Activated CD8-positive, alpha-beta T cell treated with anti-CD3 and anti-CD28 coated beads for 36 hours (primary cell): ENCODE measurements around the gene FBLN1. TPM values are rescaled to one million over a fixed set of nuclear protein-coding genes. Genes with fewer than 3 reads are reported as not detected.
A peak's percentile ranks its signal among the peaks of the same experiment; 100 is the strongest.
"Not testable (repeated sequence)": the region's sequence is repeated elsewhere in the genome, so short reads cannot be mapped to it uniquely, and the experiment has no call there.

ENCODE experiments used
- ATAC-seq: fragments of 200-7000 bp; cut with Tn5 transposase; one replicate; pipeline ENCODE4 v1.10.0; 2021; ENCODE audit warnings: mild to moderate bottlenecking, moderate library complexity
- CTCF ChIA-PET: fragments of 350-600 bp; sonication (Branson Sonifier 250); formaldehyde crosslinking; loops from one replicate; lab custom pipeline; 2021; ENCODE audit warnings: antibody characterized with exemption; lab: Charles Lee
- POLR2A ChIA-PET: fragments of 350-600 bp; sonication (Branson Sonifier 250); formaldehyde crosslinking; loops from one replicate; lab custom pipeline; 2021; ENCODE audit warnings: antibody characterized with exemption; lab: Charles Lee
- DNase-seq: peaks from one replicate; pipeline ENCODE4 v3.0.0-alpha.2; 2020
- H3K27ac Mint-ChIP-seq: one replicate; pipeline ENCODE4 v1.8.0; 2021; ENCODE audit warnings: mild to moderate bottlenecking, mixed read lengths
- H3K27me3 Mint-ChIP-seq: one replicate; pipeline ENCODE4 v1.8.0; 2021; ENCODE audit warnings: mixed read lengths
- H3K36me3 Mint-ChIP-seq: one replicate; pipeline ENCODE4 v1.8.0; 2021; ENCODE audit warnings: low read depth, mixed read lengths
- H3K4me1 Mint-ChIP-seq: one replicate; pipeline ENCODE4 v1.8.0; 2021; ENCODE audit warnings: low read depth, mixed read lengths
- H3K4me3 Mint-ChIP-seq: one replicate; pipeline ENCODE4 v1.8.0; 2021; ENCODE audit warnings: mild to moderate bottlenecking, moderate library complexity, mixed read lengths
- H3K9me3 Mint-ChIP-seq: one replicate; pipeline ENCODE4 v1.8.0; 2021; ENCODE audit warnings: mixed read lengths
- intact Hi-C: fragments of 100-400 bp; cut with micrococcal nuclease; formaldehyde crosslinking; loops from one replicate; pipeline ENCODE4 v1.10.0; 2022
- total RNA-seq, 2 experiments: library from RNA; stranded (reverse); gene quantifications; one replicate each; pipeline ENCODE4 v1.2.3, GENCODE V29; 2021
- TF ChIP-seq, protein P1 (sequence below): fragments of 200-600 bp; IDR thresholded peaks from one replicate; pipeline ENCODE4 v1.8.0; 2022; ENCODE audit warnings: antibody characterized with exemption, mild to moderate bottlenecking

Gene FBLN1
- total RNA-seq, 2 experiments from 2014 or later, result 0.56 TPM; not detected in 1

DNA sequence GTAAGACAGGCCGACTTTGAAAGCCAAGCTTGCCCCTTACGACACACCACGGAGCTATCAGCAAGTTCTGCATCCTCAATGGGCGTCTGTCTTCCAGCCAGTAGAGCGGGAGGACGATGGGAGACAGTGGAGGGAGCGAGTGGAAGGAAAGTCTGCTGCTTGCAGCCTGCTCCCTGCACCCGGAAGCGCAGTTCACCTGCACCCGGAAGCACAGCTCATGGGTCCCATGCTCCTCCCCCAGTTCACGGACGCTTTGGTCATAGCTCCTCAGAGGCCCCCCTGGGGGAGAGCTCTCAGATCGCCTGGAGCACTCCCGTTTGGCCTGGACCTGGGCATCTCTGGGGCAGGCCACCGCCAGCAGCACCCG is 51.3 kb downstream of the FBLN1 start:
- ATAC-seq (peak; percentile 10), DNase-seq (no peak)
- ChIA-PET POLR2A (no interaction called here), CTCF (interaction anchor here (0.7 to 1.7 kb wide), 14 partner anchors 14 to 452 kb away, joined by 3 to 8 read pairs (median 4); no protein-coding TSS in a partner anchor)
- H3K4me1 Mint-ChIP-seq, result no peaks in the 10 kb centered on the region
- H3K4me3 Mint-ChIP-seq, result no peak overlapping the region
- peaks cover 3% of the 10 kb centered on the region for H3K27me3 Mint-ChIP-seq
- no peaks in the 10 kb centered on the region for H3K9me3 Mint-ChIP-seq
- TF ChIP-seq, protein P1, sequence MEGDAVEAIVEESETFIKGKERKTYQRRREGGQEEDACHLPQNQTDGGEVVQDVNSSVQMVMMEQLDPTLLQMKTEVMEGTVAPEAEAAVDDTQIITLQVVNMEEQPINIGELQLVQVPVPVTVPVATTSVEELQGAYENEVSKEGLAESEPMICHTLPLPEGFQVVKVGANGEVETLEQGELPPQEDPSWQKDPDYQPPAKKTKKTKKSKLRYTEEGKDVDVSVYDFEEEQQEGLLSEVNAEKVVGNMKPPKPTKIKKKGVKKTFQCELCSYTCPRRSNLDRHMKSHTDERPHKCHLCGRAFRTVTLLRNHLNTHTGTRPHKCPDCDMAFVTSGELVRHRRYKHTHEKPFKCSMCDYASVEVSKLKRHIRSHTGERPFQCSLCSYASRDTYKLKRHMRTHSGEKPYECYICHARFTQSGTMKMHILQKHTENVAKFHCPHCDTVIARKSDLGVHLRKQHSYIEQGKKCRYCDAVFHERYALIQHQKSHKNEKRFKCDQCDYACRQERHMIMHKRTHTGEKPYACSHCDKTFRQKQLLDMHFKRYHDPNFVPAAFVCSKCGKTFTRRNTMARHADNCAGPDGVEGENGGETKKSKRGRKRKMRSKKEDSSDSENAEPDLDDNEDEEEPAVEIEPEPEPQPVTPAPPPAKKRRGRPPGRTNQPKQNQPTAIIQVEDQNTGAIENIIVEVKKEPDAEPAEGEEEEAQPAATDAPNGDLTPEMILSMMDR, result no peak
- no peak overlapping the region for H3K27ac Mint-ChIP-seq
- intact Hi-C loops, result loop anchor here (10.0 kb wide), 2 partner anchors 109 to 279 kb away; no protein-coding TSS in a partner anchor
- no peaks in the 10 kb centered on the region for H3K36me3 Mint-ChIP-seq

DNA sequence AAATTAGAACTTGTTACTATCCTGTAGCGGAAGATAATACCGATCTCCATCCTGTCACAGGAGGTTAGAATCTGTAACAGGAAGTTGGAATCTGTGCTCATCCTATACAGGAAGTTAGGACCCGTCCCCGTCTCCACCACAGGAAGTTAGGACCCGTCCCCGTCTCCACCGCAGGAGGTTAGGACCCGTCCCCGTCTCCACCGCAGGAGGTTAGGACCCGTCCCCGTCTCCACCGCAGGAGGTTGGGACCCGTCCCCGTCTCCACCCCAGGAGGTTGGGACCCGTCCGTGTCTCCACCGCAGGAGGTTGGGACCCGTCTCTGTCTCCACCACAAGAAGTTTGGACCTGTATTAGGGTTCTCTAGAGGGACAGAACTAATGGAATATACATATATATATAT is 52.2 kb downstream of the FBLN1 start:
- no peaks in the 10 kb centered on the region for H3K36me3 Mint-ChIP-seq
- DNase-seq (no peak), ATAC-seq (no peak)
- intact Hi-C loops, result loop anchor here (10.0 kb wide), 2 partner anchors 110 to 280 kb away; no protein-coding TSS in a partner anchor
- no peaks in the 10 kb centered on the region for H3K4me1 Mint-ChIP-seq
- TF ChIP-seq, protein P1, result no peak
- H3K4me3 Mint-ChIP-seq, result no peak overlapping the region
- peaks cover 3% of the 10 kb centered on the region for H3K27me3 Mint-ChIP-seq
- CTCF ChIA-PET, result interaction anchor here (1.0 to 1.7 kb wide), 4 partner anchors 15 to 114 kb away, joined by 3 to 8 read pairs (median 6); no protein-coding TSS in a partner anchor
- peaks cover 1% of the 10 kb centered on the region for H3K9me3 Mint-ChIP-seq
- POLR2A ChIA-PET, result no interaction called here
- no peak overlapping the region for H3K27ac Mint-ChIP-seq

DNA sequence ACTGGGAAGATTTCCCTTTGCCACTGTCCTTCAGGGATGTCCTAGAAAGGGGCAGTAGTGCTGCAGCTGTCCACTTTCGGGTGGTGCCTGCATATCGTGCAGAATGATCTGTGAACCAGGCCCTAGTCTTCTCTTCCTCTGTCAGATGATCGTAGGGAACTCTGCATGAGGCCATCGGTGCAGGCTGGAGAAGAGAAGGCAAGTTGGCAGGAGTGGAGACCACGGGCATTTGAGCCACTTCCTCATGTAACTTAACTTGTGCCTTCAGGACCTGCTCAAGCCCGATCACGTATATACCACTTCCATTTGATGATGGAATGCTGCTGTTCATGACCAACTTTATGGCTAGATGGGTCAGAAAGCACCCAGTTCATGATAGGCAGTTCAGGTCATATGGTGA is 55.2 kb downstream of the FBLN1 start:
- H3K36me3 Mint-ChIP-seq, CTCF ChIA-PET: not testable (repeated sequence)
- intact Hi-C loops, result loop anchor here (10.0 kb wide), 2 partner anchors 113 to 283 kb away; no protein-coding TSS in a partner anchor

DNA sequence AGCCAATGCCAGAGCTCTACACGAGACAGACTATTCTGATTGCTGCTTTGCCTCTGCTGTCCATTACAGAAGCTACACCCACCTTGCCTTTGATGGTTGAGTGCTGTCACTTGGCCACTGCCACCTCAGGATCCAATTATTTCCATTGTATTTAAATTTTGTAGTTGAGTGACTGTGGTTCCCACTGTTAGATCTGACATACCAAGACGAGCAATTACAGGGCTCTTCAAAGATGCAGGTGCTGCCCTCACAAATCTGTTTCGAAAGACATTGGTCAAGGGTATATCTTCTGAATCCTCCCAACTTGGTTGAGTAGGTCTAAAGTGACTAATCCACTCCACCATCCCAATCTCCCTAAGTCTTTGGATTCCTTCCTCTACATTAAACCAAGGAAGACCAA is 57.4 kb downstream of the FBLN1 start:
- H3K27ac Mint-ChIP-seq, H3K4me3 Mint-ChIP-seq, H3K9me3 Mint-ChIP-seq, ATAC-seq, DNase-seq, H3K27me3 Mint-ChIP-seq, POLR2A ChIA-PET, H3K4me1 Mint-ChIP-seq, H3K36me3 Mint-ChIP-seq, intact Hi-C loops, CTCF ChIA-PET: not testable (repeated sequence)

More for the DNA sequence above, 55.2 kb downstream of the FBLN1 start:
- DNase-seq, ATAC-seq, POLR2A ChIA-PET, H3K9me3 Mint-ChIP-seq, H3K4me1 Mint-ChIP-seq, H3K4me3 Mint-ChIP-seq, H3K27me3 Mint-ChIP-seq, H3K27ac Mint-ChIP-seq: not testable (repeated sequence)

DNA sequence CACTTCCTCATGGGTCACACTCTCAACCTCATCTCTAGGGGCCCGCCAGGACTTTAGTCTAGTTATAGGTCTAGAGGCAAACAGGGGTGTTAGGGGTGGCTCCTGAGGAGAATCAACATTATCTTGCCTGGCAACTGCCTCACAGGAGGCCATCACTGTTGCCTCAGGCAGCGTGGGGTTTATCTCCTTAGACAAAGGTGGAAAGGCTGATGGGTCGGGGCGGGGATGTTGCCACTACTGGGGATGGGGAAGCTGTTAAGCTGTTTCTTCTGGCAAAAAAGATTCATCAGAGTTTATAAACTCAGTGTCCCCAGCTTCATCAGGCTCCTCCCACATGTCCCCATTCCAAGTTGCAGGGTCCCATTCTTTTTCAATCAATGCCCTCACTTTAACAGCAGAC is 58.1 kb downstream of the FBLN1 start:
- intact Hi-C loops, H3K9me3 Mint-ChIP-seq, DNase-seq, ATAC-seq, H3K4me3 Mint-ChIP-seq, H3K27me3 Mint-ChIP-seq, H3K27ac Mint-ChIP-seq, H3K36me3 Mint-ChIP-seq, CTCF ChIA-PET, POLR2A ChIA-PET, H3K4me1 Mint-ChIP-seq: not testable (repeated sequence)

DNA sequence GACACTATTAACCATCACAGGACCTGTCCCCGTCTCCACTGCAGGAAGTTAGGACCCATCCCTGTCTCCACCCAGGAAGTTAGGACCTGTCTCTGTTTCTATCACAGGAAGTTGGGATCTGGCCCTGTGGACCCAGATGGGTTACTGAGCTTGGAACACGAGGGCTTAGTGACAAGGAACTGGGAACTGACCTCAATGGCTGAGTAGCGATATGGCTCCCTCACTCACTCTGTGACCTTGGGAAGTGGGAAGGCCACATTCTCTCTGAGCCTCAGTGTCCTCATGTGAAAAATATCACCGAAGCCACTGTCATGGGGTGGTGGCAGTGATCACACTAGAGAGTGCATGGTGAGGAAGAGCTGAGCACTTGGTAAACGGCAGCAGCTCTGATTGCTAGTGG is 59.4 kb downstream of the FBLN1 start:
- DNase-seq (no peak), ATAC-seq (no peak)
- Mint-ChIP-seq H3K9me3 (peaks cover 10% of the 10 kb centered on the region), H3K36me3 (no peaks in the 10 kb centered on the region), H3K4me3 (no peak overlapping the region), H3K27ac (no peak overlapping the region), H3K27me3 (peaks cover 5% of the 10 kb centered on the region), H3K4me1 (no peaks in the 10 kb centered on the region)
- ChIA-PET POLR2A (no interaction called here), CTCF (interaction anchor here (0.9 kb wide), 1 partner anchor 16 kb away, joined by 3 read pairs; no protein-coding TSS in a partner anchor)
- TF ChIP-seq, protein P1, result no peak
- intact Hi-C loops, result no loop called here
